C4-2B (cell line): Measurements from ENCODE around the gene ERBB3.

ENCODE experiments used
- ZFX ChIP-seq: fragments of 450-650 bp; IDR thresholded peaks from 2 replicates; pipeline ENCODE4 v1.6.1; 2017
- TF ChIP-seq, protein P1 (sequence below): fragments of 450-650 bp; conservative IDR thresholded peaks from 2 replicates; pipeline ENCODE4 v1.5.1; 2017; ENCODE audit warnings: mild to moderate bottlenecking

DNA sequence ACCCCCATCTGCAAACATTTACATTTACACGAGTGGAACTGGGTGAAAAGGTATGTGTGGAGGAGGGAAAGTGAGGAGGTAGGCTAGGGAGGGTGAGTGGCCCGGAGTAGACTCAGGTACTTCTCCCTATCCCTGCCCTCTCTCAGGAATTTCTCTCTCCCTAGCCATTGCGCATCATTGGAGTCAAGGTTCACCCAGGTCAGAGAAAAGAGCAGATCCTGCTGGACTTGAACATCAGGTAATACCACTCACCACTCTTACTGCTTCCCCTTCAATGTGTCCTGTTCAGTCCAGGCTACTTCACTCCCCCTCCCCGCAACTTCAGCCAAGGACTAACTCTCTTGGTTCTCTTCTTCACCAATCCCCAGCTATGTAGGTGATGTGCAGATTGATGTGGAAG, 50.9 kb downstream of the ERBB3 start:
- TF ChIP-seq, protein P1, sequence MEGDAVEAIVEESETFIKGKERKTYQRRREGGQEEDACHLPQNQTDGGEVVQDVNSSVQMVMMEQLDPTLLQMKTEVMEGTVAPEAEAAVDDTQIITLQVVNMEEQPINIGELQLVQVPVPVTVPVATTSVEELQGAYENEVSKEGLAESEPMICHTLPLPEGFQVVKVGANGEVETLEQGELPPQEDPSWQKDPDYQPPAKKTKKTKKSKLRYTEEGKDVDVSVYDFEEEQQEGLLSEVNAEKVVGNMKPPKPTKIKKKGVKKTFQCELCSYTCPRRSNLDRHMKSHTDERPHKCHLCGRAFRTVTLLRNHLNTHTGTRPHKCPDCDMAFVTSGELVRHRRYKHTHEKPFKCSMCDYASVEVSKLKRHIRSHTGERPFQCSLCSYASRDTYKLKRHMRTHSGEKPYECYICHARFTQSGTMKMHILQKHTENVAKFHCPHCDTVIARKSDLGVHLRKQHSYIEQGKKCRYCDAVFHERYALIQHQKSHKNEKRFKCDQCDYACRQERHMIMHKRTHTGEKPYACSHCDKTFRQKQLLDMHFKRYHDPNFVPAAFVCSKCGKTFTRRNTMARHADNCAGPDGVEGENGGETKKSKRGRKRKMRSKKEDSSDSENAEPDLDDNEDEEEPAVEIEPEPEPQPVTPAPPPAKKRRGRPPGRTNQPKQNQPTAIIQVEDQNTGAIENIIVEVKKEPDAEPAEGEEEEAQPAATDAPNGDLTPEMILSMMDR, result no peak
- no peak for TF ChIP-seq ZFX
